ENCODE results near the gene HTR2B.

The HTR2B gene

GRCh38 chr2:231127936-231128335 lies 3.1 kb upstream of the HTR2B start:
- TF ChIP-seq CTCF (conservative IDR thresholded peaks at IDR 0.05; ENCODE audit: low read depth, low read length): no peak
- H3K4me3 ChIP-seq (ENCODE audit: low read length): no peak overlapping the region
- no peak for DNase-seq (ENCODE audit: low read depth)

GRCh38 chr2:231127480-231127879 lies 2.6 kb upstream of the HTR2B start:
- no peak for DNase-seq (ENCODE audit: low read depth)
- H3K4me3 ChIP-seq (ENCODE audit: low read length): no peak overlapping the region
- no peak for TF ChIP-seq CTCF (conservative IDR thresholded peaks at IDR 0.05; ENCODE audit: low read depth, low read length)

GRCh38 chr2:231126123-231126522 lies 1.3 kb upstream of the HTR2B start:
- no peak for DNase-seq (ENCODE audit: low read depth)
- TF ChIP-seq CTCF (conservative IDR thresholded peaks at IDR 0.05; ENCODE audit: low read depth, low read length): no peak
- H3K4me3 ChIP-seq (ENCODE audit: low read length): no peak overlapping the region

- DNase-seq (ENCODE audit: low read depth): no peak
- H3K4me3 ChIP-seq (ENCODE audit: low read length): no peak overlapping the region
- no peak for TF ChIP-seq CTCF (conservative IDR thresholded peaks at IDR 0.05; ENCODE audit: low read depth, low read length)
Observed at GRCh38 chr2:231123362-231123898, 1.4 kb downstream of the HTR2B start.

DNA sequence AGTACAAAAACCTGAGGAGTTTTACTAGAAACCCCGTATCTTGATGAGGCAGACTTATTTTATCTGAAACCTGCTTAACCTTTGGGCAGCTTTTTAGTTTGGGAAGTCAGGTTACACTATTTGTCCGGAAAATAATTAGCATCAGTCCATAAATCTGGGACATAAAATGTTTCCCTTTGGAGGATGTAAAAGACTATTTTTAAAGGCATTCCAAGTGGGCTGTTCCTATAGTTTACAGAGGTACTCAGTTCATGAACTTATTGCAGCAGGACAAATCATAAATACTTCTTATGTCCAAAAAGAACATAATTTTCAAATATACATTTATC lies 6.3 kb downstream of the HTR2B start:
- no peak overlapping the region for H3K4me3 ChIP-seq (ENCODE audit: low read length)
- DNase-seq (ENCODE audit: low read depth): no peak
- TF ChIP-seq CTCF (conservative IDR thresholded peaks at IDR 0.05; ENCODE audit: low read depth, low read length): no peak

GRCh38 chr2:231117922-231118613 lies 6.8 kb downstream of the HTR2B start:
- no peak for DNase-seq (ENCODE audit: low read depth)
- H3K4me3 ChIP-seq (ENCODE audit: low read length): no peak overlapping the region
- TF ChIP-seq CTCF (conservative IDR thresholded peaks at IDR 0.05; ENCODE audit: low read depth, low read length): no peak

- no peak for TF ChIP-seq CTCF (conservative IDR thresholded peaks at IDR 0.05; ENCODE audit: low read depth, low read length)
- no peak overlapping the region for H3K4me3 ChIP-seq (ENCODE audit: low read length)
- no peak for DNase-seq (ENCODE audit: low read depth)
Observed at GRCh38 chr2:231117148-231117547, 7.7 kb downstream of the HTR2B start.
